Measurements from ENCODE around the gene TRIM29.

- TF ChIP-seq CTCF (conservative IDR thresholded peaks at IDR 0.05) (no peak), EZH2 (IDR thresholded peaks at IDR 0.05; ENCODE audit: low read depth) (no peak)
These were observed 41.3 kb downstream of the TRIM29 start for GRCh38 chr11:120096369-120097191.
